ENCODE data around the gene TELO2.

TELO2 gene

DNA sequence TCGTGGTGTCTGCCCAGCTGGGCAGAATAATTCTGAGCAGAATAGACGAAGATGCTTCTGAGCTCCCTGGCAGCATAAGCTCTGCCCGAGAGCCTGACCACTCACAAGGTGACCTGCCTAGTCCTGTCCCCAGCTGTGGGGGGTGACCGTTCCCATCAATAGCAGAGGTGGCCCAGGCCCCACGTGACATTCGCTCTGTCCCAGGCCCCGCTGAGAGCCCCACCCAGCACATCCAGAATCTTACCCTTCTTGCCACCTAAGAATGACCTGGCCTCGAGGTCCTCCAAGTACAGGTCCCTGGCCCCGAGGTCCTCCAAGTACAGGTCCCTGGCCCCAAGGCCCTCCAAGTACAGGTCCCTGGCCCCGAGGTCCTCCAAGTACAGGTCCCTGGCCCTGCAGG, 39.6 kb downstream of the TELO2 start:
- Histone ChIP-seq H3K4me1 (peaks cover 0 to 70% (median 49%) of the 10 kb centered on the region in 4 donors), H3K27ac (peak overlapping the region; percentile 86 to 92), H3K36me3 (peaks cover 25 to 27% (median 27%) of the 10 kb centered on the region in 3 donors), H3K4me3 (peak overlapping the region; percentile 67 to 73), H3K27me3 (no peaks in the 10 kb centered on the region), H3K9me3 (no peaks in the 10 kb centered on the region)
- TF ChIP-seq, protein P1, sequence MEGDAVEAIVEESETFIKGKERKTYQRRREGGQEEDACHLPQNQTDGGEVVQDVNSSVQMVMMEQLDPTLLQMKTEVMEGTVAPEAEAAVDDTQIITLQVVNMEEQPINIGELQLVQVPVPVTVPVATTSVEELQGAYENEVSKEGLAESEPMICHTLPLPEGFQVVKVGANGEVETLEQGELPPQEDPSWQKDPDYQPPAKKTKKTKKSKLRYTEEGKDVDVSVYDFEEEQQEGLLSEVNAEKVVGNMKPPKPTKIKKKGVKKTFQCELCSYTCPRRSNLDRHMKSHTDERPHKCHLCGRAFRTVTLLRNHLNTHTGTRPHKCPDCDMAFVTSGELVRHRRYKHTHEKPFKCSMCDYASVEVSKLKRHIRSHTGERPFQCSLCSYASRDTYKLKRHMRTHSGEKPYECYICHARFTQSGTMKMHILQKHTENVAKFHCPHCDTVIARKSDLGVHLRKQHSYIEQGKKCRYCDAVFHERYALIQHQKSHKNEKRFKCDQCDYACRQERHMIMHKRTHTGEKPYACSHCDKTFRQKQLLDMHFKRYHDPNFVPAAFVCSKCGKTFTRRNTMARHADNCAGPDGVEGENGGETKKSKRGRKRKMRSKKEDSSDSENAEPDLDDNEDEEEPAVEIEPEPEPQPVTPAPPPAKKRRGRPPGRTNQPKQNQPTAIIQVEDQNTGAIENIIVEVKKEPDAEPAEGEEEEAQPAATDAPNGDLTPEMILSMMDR (IDR thresholded peaks at IDR 0.05), result no peak
- no peak for DNase-seq
- intact Hi-C loops (cut with DNase I; ENCODE audit: low total_unique reads), result no loop called here

DNA sequence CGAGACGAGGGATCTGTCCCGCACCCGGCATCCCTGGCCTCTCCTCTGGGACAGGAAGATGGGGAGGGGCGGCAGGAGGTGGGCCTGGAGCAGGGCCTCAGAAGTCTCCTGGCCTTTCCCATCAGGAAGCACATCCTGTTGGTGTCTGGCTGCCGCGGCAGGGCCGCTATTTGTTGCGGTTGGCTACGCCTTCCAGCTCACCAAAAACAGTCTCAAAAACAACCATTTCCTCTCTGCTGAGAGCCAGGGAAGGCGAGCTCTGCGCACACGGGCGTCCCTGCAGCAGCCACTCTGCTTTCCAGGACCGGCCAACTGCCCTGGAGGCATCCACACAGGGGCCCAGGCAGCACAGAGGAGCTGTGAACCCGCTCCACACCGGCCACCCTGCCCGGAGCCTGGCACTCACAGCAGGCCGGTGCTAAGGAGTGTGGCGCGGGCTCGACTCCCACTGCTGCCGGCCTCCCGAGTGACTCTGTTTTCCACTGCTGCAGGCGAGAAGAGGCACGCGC, 40.3 kb downstream of the TELO2 start, which contains the start of gene TMEM204:
TSS of gene TMEM204 (plus strand) at position 224 of the 509 bp plus-strand sequence. CDS start 610 bp downstream, outside the sequence.
- Histone ChIP-seq H3K27me3 (no peaks in the 10 kb centered on the region), H3K9me3 (no peaks in the 10 kb centered on the region), H3K27ac (peak within 1 kb of the TSS; percentile 86 to 92), H3K4me1 (peaks cover 0 to 76% (median 53%) of the 10 kb centered on the region in 4 donors), H3K4me3 (peak within 1 kb of the TSS; percentile 67 to 73), H3K36me3 (peaks cover 29 to 34% (median 32%) of the 10 kb centered on the region in 3 donors)
- intact Hi-C loops (cut with DNase I; ENCODE audit: low total_unique reads), result no loop called here
- TF ChIP-seq, protein P1 (IDR thresholded peaks at IDR 0.05), result no peak
- DNase-seq, result peak; percentile 72 to 90

DNA sequence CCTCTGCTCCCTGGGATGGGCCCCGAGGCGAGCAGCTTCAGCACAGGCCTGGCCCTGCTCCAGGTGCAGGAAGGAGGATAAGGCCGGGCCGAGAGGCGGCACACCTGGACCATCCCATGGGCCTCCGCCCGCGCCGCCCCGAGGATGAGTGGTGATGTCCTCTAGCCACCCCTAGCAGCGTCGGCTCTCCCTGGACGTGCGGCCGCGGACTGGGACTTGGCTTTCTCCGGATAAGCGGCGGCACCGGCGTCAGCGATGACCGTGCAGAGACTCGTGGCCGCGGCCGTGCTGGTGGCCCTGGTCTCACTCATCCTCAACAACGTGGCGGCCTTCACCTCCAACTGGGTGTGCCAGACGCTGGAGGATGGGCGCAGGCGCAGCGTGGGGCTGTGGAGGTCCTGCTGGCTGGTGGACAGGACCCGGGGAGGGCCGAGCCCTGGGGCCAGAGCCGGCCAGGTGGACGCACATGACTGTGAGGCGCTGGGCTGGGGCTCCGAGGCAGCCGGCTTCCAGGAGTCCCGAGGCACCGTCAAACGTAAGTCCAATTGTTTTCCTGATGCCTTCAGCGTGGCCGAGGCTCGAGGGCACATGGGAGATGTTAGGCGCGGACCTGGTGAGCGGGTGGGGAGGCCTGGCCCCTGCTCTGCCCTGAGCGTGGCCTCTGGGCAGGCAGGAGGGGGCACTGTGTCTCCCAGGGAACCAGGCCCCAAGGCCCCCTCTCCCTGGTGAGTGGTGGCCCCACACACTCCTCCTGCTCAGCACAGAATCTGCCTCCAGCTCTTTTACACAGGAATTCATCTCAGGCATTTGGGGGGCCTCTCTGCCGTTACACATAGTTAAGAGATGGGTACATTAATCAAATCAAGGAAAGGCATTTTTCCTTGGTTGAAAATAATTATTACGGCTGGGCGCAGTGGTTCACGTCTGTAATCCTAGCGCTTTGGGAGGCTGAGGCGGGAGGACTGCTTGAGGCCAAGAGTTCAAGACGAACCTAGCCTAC, 41.2 kb downstream of the TELO2 start:
- peak overlapping the region; percentile 67 to 73 for H3K4me3 ChIP-seq
- intact Hi-C loops (cut with DNase I; ENCODE audit: low total_unique reads), result no loop called here
- no peaks in the 10 kb centered on the region for H3K27me3 ChIP-seq
- H3K9me3 ChIP-seq, result no peaks in the 10 kb centered on the region
- peaks cover 35 to 42% (median 41%) of the 10 kb centered on the region in 3 donors for H3K36me3 ChIP-seq
- H3K27ac ChIP-seq, result peak overlapping the region; percentile 86 to 92
- peaks cover 0 to 76% (median 53%) of the 10 kb centered on the region in 4 donors for H3K4me1 ChIP-seq
- no peak for DNase-seq
- TF ChIP-seq, protein P1 (IDR thresholded peaks at IDR 0.05), result no peak

DNA sequence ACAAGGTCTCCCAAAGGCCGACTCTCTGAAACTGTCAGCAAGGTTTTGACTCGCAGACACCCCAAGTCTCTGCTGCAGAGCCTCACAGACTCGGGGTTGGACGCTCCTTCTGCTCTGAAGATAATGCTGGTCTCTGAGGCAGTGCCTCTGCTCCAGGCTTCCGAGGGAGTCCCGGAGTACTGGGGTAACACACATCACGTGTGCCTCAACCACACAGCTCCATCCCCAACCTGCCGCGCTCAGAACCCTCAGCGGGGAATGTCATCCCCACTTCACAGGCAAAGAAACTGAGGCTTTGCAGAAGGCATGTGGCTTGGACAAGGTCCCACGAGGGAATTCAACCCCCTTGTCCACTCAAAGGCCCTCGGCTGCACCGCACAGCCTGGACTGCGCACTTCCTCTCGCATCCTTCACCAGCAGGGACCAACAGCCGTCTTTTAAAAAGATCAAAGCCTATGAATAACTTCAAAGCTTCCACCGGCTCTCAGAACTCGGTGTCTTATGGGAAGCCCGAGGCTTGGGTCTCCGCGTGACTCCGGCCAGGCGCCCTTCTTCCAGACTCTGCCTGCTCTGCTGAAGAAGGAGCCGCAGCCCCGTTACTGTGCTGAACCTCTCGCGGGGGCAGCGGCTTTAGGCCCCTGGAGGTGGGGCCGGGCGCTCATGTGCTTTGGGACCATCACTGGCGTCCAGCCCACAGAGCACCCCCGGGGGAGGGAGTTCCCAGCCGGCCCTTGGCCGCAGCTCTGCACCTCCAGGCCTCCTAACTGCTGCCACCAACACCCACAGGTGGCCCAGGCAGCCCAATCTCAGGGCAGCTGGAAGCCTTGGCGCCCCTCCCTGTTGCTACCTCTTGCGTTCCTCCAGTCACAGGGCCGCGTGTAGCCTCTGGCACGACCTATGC, 42.5 kb downstream of the TELO2 start:
- peak overlapping the region; percentile 67 to 73 for H3K4me3 ChIP-seq
- no peak for DNase-seq
- H3K4me1 ChIP-seq, result peaks cover 0 to 71% (median 51%) of the 10 kb centered on the region in 4 donors
- TF ChIP-seq, protein P1 (IDR thresholded peaks at IDR 0.05), result no peak
- H3K9me3 ChIP-seq, result no peaks in the 10 kb centered on the region
- peak overlapping the region in 1 of 2 donors; percentile 92 for H3K27ac ChIP-seq
- H3K36me3 ChIP-seq, result peaks cover 40 to 56% (median 51%) of the 10 kb centered on the region in 3 donors
- intact Hi-C loops (cut with DNase I; ENCODE audit: low total_unique reads), result no loop called here
- no peaks in the 10 kb centered on the region for H3K27me3 ChIP-seq

DNA sequence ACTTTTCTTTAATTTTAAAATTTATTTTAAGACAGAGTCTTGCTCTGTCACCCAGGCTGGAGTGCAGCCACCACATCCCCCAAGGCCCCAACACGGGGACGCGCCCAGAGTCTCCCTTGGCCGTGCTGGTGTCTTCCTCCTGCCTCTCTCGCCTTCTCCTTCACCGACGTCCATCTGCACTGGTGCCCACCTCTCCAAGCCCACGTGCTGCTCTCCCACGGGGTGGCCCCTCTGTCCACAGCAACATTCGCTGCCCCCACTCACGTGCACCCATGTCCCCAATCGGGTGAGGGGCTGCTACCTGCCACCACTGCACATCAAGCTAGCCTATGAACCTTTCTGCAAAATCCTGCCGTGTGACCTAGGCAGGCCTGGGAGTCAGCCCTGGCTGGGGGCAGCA, 43.4 kb downstream of the TELO2 start:
- Histone ChIP-seq H3K27me3 (no peaks in the 10 kb centered on the region), H3K4me3 (peak overlapping the region; percentile 67 to 73), H3K4me1 (peaks cover 0 to 63% (median 45%) of the 10 kb centered on the region in 4 donors), H3K9me3 (no peaks in the 10 kb centered on the region), H3K27ac (peak overlapping the region in 1 of 2 donors; percentile 6), H3K36me3 (peaks cover 40 to 65% (median 60%) of the 10 kb centered on the region in 3 donors)
- intact Hi-C loops (cut with DNase I; ENCODE audit: low total_unique reads), result no loop called here
- TF ChIP-seq, protein P1 (IDR thresholded peaks at IDR 0.05), result no peak
- no peak for DNase-seq
